ENCODE measurements around the gene DDX20.

DNA sequence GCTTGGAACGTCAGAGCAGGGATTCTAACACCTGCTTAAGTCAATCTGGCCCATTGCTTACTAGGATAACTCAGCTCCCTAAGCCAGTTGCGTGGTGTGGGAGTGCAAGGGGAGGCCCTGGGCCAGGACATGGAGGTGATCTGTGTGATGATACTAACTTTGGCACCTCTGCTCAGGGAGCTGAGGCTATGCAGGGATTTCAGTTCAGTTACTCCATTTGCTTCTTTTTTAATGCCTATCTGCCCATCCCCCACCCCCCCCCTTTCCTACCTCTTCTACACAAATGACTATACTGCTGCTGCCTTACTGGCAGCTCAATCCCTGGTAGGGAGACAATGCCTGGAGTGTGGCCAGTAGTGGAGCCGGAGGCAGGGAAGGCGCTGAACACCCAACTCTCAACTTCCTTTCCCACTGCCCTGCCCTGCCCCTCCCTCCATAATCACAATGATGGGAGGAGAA lies 36.0 kb upstream of the DDX20 start:
- TF ChIP-seq, protein P1, sequence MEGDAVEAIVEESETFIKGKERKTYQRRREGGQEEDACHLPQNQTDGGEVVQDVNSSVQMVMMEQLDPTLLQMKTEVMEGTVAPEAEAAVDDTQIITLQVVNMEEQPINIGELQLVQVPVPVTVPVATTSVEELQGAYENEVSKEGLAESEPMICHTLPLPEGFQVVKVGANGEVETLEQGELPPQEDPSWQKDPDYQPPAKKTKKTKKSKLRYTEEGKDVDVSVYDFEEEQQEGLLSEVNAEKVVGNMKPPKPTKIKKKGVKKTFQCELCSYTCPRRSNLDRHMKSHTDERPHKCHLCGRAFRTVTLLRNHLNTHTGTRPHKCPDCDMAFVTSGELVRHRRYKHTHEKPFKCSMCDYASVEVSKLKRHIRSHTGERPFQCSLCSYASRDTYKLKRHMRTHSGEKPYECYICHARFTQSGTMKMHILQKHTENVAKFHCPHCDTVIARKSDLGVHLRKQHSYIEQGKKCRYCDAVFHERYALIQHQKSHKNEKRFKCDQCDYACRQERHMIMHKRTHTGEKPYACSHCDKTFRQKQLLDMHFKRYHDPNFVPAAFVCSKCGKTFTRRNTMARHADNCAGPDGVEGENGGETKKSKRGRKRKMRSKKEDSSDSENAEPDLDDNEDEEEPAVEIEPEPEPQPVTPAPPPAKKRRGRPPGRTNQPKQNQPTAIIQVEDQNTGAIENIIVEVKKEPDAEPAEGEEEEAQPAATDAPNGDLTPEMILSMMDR (IDR thresholded peaks at IDR 0.05), result no peak
- TF ChIP-seq POLR2A (IDR thresholded peaks at IDR 0.05), result no peak

Data from thyroid gland (tissue), 4 donors.